GM21529 (cell line): ENCODE measurements around the gene ERV3-1.
A peak's percentile ranks its signal among the peaks of the same experiment; 100 is the strongest.
"Not testable (repeated sequence)": the region's sequence is repeated elsewhere in the genome, so short reads cannot be mapped to it uniquely, and the experiment has no call there.

Experiments
- ATAC-seq: cut with Tn5 transposase; IDR thresholded peaks from one replicate; pipeline ENCODE4 v1.9.1; 2021; ENCODE audit not compliant: unreplicated experiment

The ERV3-1 gene

GRCh38 chr7:65001291-65001814, 5.1 kb downstream of the ERV3-1 start:
- ATAC-seq = no peak

DNA sequence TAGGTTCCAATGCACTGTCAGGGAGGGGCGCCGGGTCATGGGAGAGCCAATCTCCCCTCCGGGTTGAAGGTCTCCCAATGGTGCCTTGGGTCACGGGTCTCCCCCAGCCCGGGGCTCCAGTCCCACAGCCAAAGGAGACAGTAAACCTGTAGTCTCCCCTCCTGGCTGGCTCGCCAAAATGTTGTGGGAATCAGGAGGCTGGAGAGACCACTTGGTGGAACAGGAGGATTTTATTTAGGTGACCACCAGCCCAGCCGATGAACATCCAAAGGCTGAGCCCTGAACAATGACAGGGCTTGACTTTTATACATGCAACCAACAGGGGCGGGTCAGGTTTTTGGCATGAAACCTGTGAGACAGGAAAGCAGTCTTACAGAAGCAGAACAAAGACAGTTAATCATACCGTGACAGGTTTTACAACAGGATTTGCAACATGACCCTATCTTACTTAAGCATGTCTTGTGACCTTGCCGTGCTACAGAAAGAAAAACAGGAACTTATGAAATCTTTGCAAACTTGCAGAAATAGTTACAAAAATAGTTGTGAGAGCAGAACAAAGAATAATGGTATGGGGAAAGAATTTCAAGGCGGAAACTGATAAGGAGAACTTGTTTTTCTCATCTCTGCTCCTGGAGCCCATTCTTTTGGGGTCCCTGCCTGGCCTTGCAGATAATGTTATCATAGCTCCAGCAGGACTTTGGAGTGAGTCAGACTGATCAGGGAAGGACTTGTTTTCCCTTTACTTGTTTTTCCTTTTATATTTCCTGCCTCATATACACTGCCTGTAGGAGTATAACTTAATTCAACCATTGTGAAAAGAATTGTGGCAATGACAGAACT, 7.1 kb downstream of the ERV3-1 start:
- peak; percentile 80 for ATAC-seq

DNA sequence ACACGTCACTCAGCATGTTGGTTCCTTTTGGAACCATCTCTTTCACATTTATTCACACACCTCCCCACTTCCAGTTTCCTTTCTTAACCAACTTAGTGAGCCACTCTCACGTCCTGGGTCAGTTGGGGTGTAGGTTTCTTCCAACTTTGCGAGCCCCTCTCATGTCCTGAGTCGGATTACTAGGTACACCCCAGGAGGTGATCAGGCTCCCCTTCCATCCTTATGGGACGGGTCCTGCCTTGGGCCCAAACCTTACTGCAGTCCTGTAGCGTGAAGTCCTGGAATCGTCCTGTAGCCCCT, 7.7 kb downstream of the ERV3-1 start:
- no peak for ATAC-seq

GRCh38 chr7:64997927-64998391, 8.5 kb downstream of the ERV3-1 start:
- ATAC-seq = no peak

DNA sequence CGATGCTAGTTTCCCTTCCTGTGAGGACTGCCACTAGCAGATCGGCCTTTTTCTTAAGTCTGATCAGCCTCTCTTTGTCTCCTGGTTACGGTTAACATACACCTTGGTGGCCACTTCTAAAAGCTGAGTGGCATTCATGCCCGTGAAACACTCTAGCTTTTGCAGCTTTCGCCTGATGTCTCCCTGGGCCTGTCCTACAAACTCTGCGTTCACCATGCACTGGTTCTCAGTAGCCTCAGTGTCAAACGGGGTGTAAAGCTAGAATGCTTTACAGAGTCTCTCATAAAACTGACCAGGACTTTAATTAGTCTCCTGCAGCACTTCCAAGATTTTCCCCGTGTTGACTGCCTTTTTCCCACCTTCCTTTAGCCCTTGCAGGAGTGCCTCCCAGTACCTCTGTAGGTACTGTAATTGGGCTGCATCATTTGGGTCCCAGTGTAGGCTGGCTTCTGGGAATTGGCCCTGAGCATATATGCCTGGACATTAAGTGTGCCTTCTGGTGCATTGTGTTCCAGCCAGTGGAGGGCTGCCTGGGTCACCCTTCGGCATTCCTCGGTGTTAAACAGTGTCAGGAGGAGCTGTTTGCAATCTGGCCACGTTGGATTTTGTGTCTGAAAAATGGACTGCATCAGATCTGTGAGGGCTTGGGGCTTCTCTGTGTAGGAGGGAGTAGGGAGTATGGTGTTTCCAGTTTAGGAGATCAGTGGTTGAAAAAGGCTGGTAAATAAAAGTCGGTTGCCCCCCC, 9.2 kb downstream of the ERV3-1 start:
- no peak for ATAC-seq

- no peak for ATAC-seq
These were observed 10.2 kb downstream of the ERV3-1 start for GRCh38 chr7:64996305-64996704.

- no peak for ATAC-seq
These were observed 12.6 kb downstream of the ERV3-1 start for GRCh38 chr7:64993901-64994300.

GRCh38 chr7:64992971-64993370, 13.5 kb downstream of the ERV3-1 start:
- ATAC-seq = no peak

DNA sequence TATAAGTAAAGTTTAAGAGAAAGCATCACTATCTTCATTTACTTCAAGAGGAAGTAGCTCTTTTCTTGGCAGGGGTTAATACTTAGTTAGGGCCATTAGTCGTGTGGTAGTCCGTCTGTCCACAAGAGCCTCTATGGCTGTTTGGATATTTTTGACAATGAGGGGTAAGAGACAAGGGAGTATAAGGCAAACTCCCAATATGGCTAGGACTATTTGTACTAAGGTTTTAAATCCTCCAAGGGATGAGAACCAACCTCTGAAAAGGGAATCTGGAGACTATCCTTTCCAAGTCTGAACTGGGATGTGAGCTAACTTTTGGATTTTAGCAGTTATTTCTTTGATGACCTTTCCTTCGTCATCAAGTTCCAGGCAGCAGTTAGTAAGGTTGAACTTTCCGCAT, 15.6 kb downstream of the ERV3-1 start, which contains the start of gene ZNF117:
ZNF117 (minus strand) TSS at position 101 of the 400 bp plus-strand sequence.
- ATAC-seq = no peak

DNA sequence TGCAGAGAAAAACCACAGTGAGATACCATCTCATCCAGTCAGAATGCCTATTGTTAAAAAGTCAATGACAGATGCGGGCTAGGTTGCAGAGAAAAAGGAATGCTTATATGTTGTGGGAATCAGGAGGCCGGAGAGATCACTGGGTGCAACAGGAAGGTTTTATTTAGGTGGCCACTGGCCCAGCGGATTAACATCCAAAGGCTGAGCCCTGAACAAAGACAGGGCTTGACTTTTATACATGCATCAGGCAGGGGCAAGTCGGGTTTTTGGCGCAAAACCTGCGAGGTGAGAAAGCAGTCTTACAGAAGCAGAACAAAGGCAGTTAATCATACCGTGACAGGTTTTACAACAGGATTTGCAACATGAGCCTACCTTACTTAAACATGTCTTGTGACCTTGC, 16.3 kb downstream of the ERV3-1 start:
- no peak for ATAC-seq

DNA sequence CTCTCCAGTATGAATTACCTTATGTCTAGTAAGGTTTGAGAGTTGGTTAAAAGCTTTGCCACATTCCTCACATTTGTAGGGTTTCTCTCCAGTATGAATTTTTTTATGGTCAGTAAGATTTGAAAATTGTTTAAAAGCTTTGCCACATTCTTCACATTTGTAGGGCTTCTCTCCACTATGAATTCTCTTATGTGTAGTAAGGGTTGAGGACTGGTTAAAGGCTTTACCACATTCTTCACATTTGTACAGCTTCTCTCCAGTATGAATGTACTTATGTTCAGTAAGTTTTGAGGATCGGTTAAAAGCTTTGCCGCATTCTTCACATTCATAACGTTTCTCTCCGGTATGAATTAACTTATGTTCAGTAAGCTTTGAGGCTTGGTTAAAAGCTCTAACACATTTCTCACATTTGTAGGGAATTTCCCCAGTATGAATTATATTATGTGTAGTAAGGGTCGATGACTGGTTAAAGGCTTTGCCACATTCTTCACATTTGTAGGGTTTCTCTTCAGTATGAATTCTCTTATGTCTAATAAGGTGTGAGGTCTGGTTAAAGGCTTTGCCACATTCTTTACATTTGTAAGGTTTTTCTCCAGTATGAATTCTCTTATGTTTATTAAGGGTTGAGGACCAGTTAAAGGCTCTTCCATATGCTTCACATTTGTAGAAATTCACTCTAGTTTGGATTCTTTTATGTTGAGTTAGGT, 27.8 kb downstream of the ERV3-1 start:
- no peak for ATAC-seq

GRCh38 chr7:64965594-64965993, 40.9 kb downstream of the ERV3-1 start:
- ATAC-seq = no peak

- no peak for ATAC-seq
These were observed 47.3 kb downstream of the ERV3-1 start for GRCh38 chr7:64959072-64959747.

GRCh38 chr7:64951250-64951848, 55.1 kb downstream of the ERV3-1 start:
- ATAC-seq = peak; percentile 79

DNA sequence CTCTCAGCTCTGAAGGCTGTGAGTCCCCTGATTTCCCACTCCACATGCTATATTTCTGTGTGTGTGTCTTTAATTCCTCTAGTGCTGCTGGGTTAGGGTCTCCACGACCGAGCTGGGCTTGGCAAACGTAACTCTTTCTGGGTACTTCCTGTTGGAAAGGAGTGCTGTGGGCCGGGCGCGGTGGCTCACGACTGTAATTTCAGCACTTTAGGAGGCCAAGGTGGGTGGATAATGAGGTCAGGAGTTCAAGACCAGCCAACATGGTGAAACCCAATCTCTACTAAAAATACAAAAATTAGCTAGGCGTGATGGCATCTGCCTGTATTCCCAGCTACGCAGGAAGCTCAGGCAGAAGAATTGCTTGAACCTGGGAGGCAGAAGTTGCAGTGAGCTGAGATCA, 55.8 kb downstream of the ERV3-1 start:
- not testable (repeated sequence) for ATAC-seq

GRCh38 chr7:64948774-64949173, 57.7 kb downstream of the ERV3-1 start:
- ATAC-seq = not testable (repeated sequence)

DNA sequence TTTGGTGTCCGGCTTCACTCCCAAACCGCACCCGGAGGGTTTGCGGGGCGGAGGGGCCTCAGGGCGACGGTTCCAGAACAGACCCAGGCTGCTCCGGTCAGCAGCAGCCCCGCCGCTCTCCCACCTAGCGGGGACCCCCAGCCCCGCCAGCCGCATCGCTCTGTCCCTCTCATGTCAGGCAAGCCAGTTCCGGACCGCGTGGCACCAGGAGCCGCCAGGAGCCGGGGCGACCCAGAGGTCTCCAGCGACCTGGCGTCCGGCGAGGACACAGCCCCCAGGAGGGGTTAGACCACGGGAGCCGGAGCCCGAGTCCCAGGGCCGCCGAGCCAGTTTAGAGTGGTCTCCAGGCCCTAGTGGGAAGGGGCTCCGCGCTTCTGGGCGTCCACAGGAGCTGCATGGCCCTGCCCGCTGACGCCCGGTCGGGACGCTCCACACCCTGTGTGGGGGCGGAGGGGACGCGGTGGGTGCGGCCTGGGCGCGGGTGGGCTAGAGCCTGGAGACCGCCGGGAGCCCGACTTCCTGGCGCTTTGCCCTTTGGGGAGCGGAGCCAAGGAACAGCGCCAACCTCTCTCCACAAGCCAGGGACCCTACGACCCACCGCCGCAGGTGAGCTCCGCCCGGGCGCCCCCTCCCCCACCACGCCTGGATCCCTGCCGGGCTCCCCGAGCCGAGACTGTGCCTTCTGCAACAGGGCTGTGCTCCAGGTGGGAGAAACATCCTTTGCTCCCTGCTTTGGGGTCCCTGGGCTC, 59.1 kb downstream of the ERV3-1 start:
- ATAC-seq = no peak

- no peak for ATAC-seq
These were observed 59.7 kb downstream of the ERV3-1 start for GRCh38 chr7:64946772-64947171.

DNA sequence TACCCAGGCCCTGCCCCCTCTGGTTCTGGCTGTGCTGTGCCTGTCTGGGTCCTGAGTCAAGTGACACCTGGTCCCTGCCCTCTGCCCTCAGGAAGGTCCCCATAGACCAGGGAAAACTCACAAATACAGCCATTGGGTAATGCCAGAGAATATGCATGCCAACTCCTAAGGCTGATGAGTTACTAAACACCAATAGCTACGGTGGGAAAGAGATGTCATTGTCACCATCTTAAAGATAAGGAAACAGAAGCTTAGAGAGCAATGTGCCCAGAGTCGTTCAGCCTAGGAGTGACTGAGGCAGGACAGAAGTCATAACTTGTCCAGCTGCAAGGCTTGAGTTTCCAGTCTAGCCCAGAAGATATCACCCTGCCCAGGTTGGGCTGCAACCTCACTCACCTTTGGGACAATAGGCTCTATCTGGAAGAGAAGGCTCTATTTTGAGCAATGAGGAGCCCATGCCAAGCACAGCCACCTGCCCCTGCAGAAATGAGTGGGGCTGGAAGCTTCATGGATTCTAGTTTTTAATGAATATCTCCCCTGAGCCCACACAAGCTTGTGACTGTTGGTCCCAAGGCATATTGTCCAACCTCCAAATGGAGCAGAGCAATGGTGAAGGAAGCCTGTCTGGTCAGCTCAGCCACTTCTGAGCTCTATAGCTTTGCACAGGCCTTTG, 60.8 kb downstream of the ERV3-1 start:
- no peak for ATAC-seq
